Amniotic epithelial cell (primary cell): Measurements from ENCODE around the gene CNST.
"Not testable (repeated sequence)": the region's sequence is repeated elsewhere in the genome, so short reads cannot be mapped to it uniquely, and the experiment has no call there.

Source experiments
- DNase-seq: peaks from one replicate; pipeline ENCODE4 v3.0.0-alpha.2; 2010; ENCODE audit warnings: low read depth

Gene CNST

DNA sequence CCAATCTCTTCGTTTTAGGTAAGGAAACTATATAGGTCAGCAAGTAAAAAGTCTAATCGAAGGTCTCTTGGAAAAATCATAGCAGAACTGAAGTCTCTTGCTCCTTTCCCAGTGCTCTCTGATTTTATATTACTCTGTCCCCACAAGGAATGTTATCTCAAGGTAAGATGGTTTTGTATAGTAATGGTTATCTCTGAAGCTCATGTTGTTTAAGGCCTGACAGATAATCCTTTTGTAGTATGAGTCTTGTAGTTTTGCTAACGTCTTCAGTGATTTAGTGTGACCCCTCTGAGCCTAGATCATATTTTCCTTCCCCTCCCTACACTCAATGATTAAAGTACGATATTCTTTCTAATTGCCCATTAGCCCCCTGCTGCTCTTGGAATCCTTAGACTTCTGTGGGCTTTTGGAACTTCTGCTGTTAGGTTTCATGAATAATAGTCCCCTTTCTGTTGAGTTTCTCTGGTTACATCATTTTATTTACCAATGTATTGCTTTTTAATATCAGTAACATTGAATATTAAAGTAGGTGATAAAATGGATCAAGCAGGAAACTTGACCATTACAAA is 52.1 kb downstream of the CNST start:
- no peak for DNase-seq

GRCh38 chr1:246622035-246622652 is 55.9 kb downstream of the CNST start:
- no peak for DNase-seq

- no peak for DNase-seq
These were observed 57.8 kb downstream of the CNST start for GRCh38 chr1:246624091-246624490.

- DNase-seq, result no peak
These were observed 62.8 kb downstream of the CNST start for GRCh38 chr1:246629030-246629429.

DNA sequence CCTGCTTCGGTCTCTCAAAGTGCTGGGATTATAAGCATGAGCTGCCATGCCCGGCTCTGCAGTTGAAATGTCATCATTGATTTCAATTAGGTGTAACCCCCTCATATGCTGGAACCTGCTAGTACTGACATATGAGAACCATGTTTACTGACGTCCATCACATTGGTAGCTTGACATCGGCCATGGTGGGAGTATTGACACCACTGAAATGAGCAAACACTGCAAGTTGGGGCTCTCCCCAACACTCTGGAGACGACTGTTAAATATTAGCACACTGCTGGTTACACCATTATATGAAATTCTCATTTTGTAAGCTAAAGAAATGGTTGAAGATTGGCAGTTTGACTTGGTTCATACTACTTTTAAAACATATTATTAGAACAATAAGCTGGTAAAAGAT is 63.7 kb downstream of the CNST start:
- no peak for DNase-seq

DNA sequence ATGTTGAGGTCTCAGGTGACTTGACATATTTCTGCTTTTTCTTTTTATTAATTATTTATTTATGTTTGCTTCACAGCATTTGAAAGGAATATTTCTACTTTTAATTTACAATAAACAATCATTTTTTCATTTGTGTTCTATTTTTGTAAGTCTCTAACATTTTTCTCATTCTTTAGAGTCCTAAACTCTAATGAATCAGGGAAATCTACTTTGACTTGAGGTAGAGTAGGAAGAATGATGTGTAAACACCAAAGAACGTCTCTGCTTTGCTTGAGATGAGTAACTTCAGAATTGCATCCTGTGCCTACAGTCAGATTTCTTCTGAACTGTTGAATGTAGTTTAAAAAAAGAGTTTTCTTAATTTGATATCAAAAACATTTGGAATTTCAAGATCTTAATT is 65.2 kb downstream of the CNST start:
- DNase-seq, result peak; percentile 83

GRCh38 chr1:246632281-246633168 is 66.3 kb downstream of the CNST start:
- peak; percentile 86 for DNase-seq

DNA sequence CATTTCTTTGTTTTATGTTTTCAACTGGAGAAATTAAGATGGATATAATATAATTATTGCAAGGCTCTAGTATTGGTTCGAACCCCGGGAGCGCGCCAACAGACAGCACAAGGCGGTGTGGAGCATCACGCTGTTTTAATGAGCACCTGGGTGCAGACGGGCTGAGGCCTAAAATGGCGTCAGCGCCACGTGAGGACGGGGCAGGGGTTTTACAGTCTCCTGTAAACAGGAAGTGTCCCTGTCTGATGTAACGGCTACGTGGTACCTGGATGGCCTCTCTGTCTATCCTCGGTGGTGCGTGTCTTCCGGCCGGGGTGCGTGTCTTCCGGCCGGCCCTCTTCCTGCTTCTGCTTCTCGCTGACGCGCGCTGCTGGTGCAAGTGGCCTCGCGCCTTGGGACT is 68.4 kb downstream of the CNST start:
- not testable (repeated sequence) for DNase-seq

DNA sequence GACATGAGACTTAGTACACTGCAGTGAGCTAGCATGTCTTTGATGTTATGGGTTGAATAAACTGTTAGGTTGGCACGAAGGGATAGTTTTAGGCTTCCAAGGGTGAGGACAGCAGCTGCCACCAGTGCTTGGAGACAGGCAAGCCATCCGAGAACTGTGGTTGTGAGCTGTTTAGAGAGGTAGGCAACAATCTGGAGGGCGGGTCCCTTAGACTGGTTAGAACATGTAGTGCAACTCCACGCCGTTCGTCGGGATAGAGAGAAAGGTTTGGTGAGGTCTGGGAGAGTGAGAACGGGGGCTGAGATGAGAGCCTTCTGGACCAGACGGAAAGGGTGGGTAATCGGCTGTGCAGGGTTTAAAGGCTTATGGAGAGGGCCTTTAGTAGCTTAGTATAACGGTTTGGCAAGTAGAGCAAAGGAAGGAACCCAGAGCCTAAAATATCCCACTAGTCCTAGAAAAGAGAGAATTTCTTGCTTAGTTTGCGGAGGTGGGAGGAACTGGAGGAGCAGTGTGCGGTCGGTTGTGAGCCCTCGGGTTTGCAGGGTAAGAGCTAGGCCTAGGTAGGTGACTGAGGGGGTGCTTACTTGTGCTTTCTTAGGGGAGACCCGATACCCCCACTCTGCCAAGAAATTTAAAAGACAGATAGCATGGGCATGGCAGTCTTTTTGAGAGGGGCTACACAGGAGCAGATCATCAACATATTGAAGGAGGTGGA is 72.8 kb downstream of the CNST start:
- DNase-seq, result no peak

GRCh38 chr1:246639732-246640131 is 73.5 kb downstream of the CNST start:
- no peak for DNase-seq

GRCh38 chr1:246640747-246641146 is 74.5 kb downstream of the CNST start:
- no peak for DNase-seq

DNA sequence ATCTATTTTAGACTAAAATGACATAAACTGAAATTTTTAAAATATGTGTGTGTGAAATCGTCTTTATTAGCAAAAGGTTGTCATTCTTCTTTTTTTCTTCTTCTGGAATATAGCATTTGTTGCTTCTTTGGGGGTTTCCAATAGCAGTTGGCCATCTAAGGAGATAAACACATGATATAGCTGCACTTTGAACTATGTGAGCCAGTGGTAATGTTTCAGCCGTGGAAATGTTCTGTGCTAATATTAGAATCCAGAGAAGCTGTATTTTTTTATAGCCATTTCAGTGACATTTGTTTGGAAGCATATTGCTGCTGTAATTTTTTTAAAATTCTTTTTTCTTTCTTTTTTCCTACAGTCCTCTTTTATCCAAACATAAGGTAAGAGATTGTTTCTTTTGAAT is 75.1 kb downstream of the CNST start:
- no peak for DNase-seq

GRCh38 chr1:246642719-246643118 is 76.5 kb downstream of the CNST start:
- no peak for DNase-seq

- DNase-seq, result peak; percentile 58
These were observed 80.9 kb downstream of the CNST start for GRCh38 chr1:246647113-246647512.

DNA sequence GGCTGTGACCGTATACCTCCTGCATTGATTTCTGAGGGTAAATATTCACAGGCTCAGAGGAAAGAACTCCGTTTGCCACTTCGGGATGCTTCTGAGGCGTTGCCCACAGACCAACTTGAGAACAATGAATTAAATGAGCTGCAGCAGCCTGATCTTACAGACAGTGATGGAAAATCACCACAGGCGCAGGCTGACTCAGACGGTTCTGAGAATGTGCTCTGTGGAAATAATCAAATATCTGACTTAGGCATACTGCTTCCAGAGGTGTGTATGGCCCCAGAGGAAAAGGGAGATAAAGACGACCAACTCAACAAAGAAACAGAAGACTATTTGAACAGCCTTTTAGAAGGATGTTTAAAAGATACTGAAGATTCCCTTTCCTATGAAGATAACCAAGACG is 81.3 kb downstream of the CNST start:
- DNase-seq, result peak; percentile 70

DNA sequence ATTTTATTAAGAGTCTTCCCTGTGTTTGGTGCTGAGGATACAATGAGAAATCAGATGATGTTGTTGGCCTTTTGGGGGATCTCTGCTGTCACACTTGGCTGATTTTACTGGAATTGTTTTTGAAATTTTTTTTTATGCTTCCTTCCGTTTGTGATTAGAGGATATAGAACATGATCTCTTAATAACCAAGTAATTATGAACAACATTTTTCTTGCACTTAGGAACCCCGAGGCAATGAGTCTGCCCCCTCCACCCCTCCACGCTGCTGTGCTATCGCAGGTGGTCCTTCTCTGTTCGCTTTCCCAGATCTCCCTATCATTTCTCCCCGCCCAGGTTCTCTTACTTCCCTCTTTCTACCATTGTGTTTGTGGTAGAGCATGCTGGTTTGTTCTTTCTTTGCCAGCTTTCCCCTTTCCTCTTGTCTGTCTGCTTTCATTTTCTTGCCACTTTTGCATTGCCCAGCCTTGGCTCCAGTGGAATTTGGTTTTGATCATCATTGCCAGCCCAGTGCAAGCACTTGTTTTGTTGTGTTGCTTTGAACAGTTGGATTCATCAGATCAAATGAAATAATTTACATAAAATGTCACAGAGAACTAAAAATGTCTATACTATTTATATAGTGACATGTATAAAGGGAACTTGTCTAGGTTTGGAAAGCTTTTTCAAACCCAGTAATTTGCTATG is 84.9 kb downstream of the CNST start:
- DNase-seq, result no peak

- no peak for DNase-seq
These were observed 92.3 kb downstream of the CNST start for GRCh38 chr1:246658567-246658966.

GRCh38 chr1:246659594-246660140 is 93.4 kb downstream of the CNST start:
- DNase-seq, result no peak

- DNase-seq, result no peak
These were observed 95.2 kb downstream of the CNST start for GRCh38 chr1:246661451-246661850.

GRCh38 chr1:246667773-246668172 is 101.5 kb downstream of the CNST start:
- DNase-seq, result no peak

GRCh38 chr1:246669659-246670058 is 103.4 kb downstream of the CNST start:
- no peak for DNase-seq

- DNase-seq, result no peak
These were observed 107.8 kb downstream of the CNST start for GRCh38 chr1:246674049-246674448.
